HUES48 (cell line): ENCODE results near the gene C2CD5.
A peak's percentile ranks its signal among the peaks of the same experiment; 100 is the strongest.

Source experiments
- H3K27ac ChIP-seq: one replicate; pipeline ENCODE4 v1.7.0; 2013; ENCODE audit warnings: low read depth, low read length, inconsistent platforms
- H3K27me3 ChIP-seq: 2 replicates; pipeline ENCODE4 v1.6.1; 2013; ENCODE audit warnings: mild to moderate bottlenecking, low read length; ENCODE audit not compliant: control insufficient read depth, insufficient read depth
- H3K36me3 ChIP-seq: 2 replicates; pipeline ENCODE4 v1.6.1; 2013; ENCODE audit warnings: low read length; ENCODE audit not compliant: control insufficient read depth, insufficient read depth
- H3K4me1 ChIP-seq: 2 replicates; pipeline ENCODE4 v1.6.1; 2013; ENCODE audit warnings: mild to moderate bottlenecking, low read length; ENCODE audit not compliant: control insufficient read depth, insufficient read depth
- H3K4me3 ChIP-seq: 2 replicates; pipeline ENCODE4 v1.5.1; 2013; ENCODE audit warnings: mild to moderate bottlenecking, low read depth, low read length
- H3K9ac ChIP-seq: 2 replicates; pipeline ENCODE4 v1.6.1; 2013; ENCODE audit warnings: mild to moderate bottlenecking, low read depth, low read length, moderate library complexity
- H3K9me3 ChIP-seq: 2 replicates; pipeline ENCODE4 v1.6.1; 2013; ENCODE audit warnings: low read length; ENCODE audit not compliant: control insufficient read depth, insufficient read depth

The C2CD5 gene, protein sequence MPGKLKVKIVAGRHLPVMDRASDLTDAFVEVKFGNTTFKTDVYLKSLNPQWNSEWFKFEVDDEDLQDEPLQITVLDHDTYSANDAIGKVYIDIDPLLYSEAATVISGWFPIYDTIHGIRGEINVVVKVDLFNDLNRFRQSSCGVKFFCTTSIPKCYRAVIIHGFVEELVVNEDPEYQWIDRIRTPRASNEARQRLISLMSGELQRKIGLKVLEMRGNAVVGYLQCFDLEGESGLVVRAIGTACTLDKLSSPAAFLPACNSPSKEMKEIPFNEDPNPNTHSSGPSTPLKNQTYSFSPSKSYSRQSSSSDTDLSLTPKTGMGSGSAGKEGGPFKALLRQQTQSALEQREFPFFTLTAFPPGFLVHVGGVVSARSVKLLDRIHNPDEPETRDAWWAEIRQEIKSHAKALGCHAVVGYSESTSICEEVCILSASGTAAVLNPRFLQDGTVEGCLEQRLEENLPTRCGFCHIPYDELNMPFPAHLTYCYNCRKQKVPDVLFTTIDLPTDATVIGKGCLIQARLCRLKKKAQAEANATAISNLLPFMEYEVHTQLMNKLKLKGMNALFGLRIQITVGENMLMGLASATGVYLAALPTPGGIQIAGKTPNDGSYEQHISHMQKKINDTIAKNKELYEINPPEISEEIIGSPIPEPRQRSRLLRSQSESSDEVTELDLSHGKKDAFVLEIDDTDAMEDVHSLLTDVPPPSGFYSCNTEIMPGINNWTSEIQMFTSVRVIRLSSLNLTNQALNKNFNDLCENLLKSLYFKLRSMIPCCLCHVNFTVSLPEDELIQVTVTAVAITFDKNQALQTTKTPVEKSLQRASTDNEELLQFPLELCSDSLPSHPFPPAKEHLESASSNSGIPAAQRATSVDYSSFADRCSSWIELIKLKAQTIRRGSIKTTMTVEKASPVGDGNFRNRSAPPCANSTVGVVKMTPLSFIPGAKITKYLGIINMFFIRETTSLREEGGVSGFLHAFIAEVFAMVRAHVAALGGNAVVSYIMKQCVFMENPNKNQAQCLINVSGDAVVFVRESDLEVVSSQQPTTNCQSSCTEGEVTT

DNA sequence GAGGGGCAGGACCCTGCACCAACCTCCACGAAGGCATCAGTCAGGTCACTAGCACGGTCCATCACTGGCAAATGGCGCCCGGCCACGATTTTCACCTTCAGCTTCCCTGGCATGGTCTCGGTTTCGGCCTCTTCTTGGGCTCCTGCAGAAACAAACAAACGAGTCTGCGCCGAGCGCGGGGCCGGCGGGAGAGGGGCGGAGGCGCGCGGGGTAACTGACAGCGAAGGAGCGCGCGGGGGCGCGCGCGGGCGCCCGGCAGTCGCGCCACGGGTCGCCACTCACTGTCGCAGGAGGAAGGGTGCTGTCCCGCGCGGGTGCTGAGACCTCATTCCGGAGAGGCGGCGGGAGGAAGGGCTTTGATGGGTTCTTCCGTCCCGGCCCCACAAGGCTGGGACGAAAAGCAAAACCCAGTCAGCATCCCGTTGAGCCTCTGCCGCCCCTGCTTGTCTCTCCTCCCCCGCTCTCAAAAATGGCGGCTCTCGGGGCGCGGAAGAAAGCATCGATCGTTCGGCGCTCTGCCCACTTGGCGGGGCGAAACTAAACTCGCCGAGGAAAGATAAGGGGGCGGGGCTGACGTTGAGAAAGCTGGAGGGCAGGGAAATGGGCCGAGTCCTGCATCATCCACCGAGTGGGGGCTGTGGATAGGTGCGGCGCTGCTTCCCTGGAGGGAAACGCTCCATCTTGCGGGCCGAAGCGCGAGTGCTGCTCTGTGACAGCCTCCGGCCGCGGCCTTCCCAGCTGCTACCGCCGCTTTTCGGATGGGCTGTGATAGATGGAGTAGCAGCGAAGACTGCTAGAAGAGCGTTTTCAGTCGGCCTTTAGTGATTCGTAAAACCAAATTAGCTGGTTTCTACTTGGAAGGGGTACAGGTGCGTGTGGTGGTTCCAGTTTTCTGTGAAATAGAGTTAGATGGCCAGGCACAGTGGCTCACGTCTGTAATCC is at the start of gene C2CD5:
Gene C2CD5, minus strand, starts transcription at position 505 of the 942 bp plus-strand sequence. Its CDS starts 392 bp downstream, at position 113.
- Histone ChIP-seq H3K9ac (peak within 1 kb of the TSS; percentile 81), H3K4me1 (peaks cover 12% of the 10 kb centered on the region), H3K9me3 (no peaks in the 10 kb centered on the region), H3K36me3 (no peaks in the 10 kb centered on the region; the same call in 1 of the 2 replicates), H3K27me3 (no peaks in the 10 kb centered on the region), H3K27ac (peak within 1 kb of the TSS; percentile 96), H3K4me3 (peak within 1 kb of the TSS; percentile 90)

DNA sequence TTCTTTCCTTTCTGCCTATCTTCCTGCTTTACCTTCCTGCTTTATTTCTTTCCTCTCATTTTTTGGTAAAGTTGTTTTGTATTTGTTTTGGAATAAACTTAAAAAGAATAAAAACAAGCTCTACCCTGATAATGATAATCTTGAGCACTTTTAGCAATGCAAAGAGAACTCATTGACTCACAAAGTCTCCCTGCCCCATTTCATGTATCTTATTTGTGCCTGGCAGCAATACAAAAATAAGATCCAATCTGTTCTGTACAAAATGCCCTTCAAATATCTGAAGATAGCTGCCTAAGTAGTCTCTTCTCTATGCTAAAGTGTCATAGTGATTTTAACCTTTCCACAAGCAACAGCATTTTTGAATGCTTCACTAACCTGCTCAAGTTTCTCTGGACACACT is 49.5 kb upstream of the C2CD5 start:
- Histone ChIP-seq H3K27ac (no peak overlapping the region), H3K9ac (no peak overlapping the region), H3K4me3 (no peak overlapping the region), H3K27me3 (no peaks in the 10 kb centered on the region), H3K9me3 (no peaks in the 10 kb centered on the region), H3K4me1 (no peaks in the 10 kb centered on the region; the same call in 1 of the 2 replicates), H3K36me3 (no peaks in the 10 kb centered on the region)

DNA sequence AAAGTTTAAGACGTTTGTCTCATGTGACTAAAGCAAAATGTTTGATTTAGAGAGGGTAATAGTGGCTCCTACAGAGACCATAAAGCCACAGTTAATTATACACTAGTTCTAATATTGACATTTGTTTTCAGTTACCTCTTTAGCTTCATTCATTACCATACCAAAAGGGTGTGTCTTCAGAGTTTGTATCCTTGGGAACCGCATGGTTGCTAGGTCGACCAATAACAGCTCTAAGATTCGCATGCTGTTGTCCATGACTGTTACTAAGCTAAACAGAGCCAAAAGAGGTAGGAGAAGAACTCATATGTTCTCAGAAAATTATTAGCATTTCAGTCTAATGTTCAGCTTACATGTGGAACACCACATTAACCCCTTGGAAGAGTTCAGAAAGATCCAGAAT is 44.5 kb upstream of the C2CD5 start:
- no peaks in the 10 kb centered on the region for H3K27me3 ChIP-seq
- no peaks in the 10 kb centered on the region; the same call in 1 of the 2 replicates for H3K4me1 ChIP-seq
- H3K27ac ChIP-seq: no peak overlapping the region
- H3K9me3 ChIP-seq: no peaks in the 10 kb centered on the region
- no peak overlapping the region for H3K9ac ChIP-seq
- H3K36me3 ChIP-seq: no peaks in the 10 kb centered on the region
- no peak overlapping the region for H3K4me3 ChIP-seq

DNA sequence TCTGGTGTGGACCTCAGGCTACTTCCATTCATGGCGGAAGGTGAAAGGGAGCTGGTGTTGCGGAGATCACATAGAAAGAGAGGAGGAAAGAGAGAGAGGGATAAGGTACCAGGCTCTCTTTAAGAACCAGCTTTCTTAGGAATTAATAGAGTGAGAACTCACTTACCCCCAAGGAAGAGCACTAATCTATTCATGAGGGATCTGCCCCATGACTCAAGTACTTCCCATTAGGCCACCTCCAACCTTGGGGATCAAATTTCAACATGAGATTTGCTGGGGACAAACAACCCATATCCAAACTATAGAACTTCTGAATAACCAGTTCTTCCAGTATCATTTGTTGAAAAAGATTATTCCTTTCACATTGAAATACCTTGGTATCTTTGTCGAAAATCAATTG is 34.0 kb upstream of the C2CD5 start:
- no peak overlapping the region for H3K27ac ChIP-seq
- no peak overlapping the region for H3K4me3 ChIP-seq
- H3K36me3 ChIP-seq: no peaks in the 10 kb centered on the region

DNA sequence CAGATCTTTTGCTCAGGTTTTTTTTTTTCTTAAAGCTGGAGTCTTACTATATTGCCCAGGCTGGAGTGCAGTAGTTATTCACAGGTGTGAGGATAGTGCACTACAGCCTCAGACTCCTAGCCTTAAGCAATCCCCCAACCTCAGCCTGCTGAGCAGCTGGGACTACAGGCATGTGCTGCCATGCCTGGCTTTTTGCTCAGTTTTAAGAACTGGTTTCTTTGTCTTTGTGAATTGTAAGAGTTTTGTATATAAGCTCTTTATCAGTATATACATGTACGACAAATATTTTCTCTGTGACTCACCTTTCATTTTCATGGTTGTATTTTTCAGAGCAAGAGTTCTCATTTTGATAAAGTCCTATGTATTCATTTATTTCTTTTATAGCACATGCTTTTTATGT is 33.3 kb upstream of the C2CD5 start:
- H3K9me3 ChIP-seq: no peaks in the 10 kb centered on the region
- H3K27ac ChIP-seq: no peak overlapping the region
- H3K27me3 ChIP-seq: no peaks in the 10 kb centered on the region
- H3K4me1 ChIP-seq: no peaks in the 10 kb centered on the region
- no peak overlapping the region for H3K4me3 ChIP-seq
- H3K36me3 ChIP-seq: no peaks in the 10 kb centered on the region
- no peak overlapping the region for H3K9ac ChIP-seq

More for the DNA sequence above, 34.0 kb upstream of the C2CD5 start:
- no peaks in the 10 kb centered on the region for H3K4me1 ChIP-seq
- no peak overlapping the region for H3K9ac ChIP-seq
- no peaks in the 10 kb centered on the region for H3K9me3 ChIP-seq
- no peaks in the 10 kb centered on the region for H3K27me3 ChIP-seq

DNA sequence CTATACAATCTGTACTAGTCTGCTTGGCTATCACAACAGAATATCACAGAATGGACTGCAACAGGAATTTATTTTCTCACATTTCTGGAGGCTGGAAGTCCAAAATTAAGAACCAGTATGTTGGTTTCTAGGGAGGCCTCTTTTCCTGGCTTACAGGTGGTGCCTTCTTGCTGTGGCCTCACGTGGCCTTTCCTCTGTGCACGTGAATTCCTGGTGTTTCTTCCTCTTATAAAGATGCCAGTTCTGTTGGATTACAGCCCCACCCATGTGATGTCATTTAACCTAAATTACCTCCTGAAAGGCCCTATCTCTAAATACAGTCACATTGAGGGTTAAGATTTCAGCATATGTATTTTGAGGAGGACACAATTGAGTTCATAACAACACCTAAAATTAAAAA is 32.1 kb upstream of the C2CD5 start:
- Histone ChIP-seq H3K27ac (no peak overlapping the region), H3K36me3 (no peaks in the 10 kb centered on the region), H3K9me3 (no peaks in the 10 kb centered on the region), H3K9ac (no peak overlapping the region), H3K4me1 (no peaks in the 10 kb centered on the region), H3K4me3 (no peak overlapping the region), H3K27me3 (no peaks in the 10 kb centered on the region)

DNA sequence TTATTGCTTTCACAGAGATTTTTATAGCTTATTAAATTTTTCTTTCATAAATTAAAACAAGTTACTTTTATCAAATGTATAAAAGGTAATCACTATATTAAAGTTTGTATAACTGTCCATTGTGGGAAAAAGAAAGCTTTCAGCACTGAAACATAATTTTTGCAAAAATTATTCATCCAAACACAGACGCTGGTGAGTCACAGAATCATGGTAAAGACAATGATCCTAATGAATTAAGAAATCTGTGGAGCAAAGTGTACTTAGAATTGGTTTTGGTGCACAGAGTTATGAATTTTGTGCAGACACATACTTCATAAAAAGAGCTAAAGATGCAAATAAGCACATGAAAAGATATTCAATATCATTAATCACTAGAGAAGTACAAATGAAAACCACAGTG is 31.7 kb upstream of the C2CD5 start:
- Histone ChIP-seq H3K36me3 (no peaks in the 10 kb centered on the region), H3K27me3 (no peaks in the 10 kb centered on the region), H3K27ac (no peak overlapping the region), H3K9me3 (no peaks in the 10 kb centered on the region), H3K4me3 (no peak overlapping the region), H3K9ac (no peak overlapping the region), H3K4me1 (no peaks in the 10 kb centered on the region)

DNA sequence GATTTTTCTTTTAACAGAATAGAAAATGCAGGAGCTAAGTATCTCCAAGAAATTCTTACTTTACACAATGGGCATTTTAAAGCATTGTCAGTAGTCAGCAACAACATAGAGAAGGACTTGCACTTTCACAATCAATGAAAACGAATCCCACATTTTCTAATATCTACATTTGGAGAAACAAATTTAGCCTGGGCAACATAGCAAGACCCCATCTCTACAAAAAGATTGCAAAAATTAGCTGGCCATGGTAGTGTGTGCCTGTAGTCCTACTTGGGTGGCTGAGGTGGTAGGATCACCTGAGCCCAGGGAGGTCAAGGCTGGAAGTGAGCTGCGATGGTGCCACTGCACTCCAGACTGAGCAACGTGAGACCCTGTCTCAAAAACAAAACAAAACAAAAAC is 30.6 kb upstream of the C2CD5 start:
- Histone ChIP-seq H3K27ac (no peak overlapping the region), H3K4me3 (no peak overlapping the region), H3K9me3 (no peaks in the 10 kb centered on the region), H3K27me3 (no peaks in the 10 kb centered on the region), H3K36me3 (no peaks in the 10 kb centered on the region), H3K9ac (no peak overlapping the region), H3K4me1 (no peaks in the 10 kb centered on the region)

DNA sequence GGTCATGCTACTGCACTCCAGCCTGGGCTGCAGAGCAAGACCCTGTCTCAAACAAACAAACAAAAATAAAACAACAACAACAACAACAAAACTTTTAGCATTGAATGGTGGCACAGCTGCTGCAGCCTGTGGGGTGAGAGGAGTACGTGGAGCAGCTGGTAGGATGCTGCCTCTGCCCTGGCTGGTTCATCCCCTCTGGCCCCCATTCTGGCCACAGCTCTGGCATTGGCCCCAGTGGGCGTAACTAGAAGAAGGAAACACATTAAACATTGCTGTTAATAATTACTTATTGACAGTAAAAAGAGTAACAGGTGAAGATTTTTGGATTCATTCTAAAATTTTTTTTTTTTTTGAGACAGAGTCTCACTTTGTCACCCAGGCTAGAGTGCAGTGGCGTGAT is 28.8 kb upstream of the C2CD5 start:
- no peak overlapping the region for H3K27ac ChIP-seq
- H3K36me3 ChIP-seq: no peaks in the 10 kb centered on the region
- H3K9me3 ChIP-seq: no peaks in the 10 kb centered on the region; the same call in 1 of the 2 replicates
- H3K9ac ChIP-seq: no peak overlapping the region
- H3K27me3 ChIP-seq: no peaks in the 10 kb centered on the region
- H3K4me3 ChIP-seq: no peak overlapping the region
- H3K4me1 ChIP-seq: no peaks in the 10 kb centered on the region

DNA sequence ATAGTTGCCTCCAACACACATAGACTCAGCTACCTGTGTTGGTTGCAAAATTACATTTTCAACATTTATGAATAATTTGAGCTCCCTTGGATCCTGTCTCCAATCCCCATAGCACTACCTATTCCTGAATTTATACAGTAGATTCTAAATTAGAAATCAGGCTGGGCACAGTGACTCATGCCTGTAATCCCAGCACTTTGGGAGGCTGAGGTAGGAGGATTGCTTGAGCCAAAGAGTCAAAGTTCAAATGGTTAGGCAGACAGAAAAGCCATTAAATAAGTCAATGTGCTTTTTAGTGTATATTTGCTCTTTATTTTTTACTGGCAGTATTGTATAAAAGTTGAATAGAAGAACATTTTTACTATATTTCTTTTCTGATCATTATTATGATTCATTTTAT is 24.9 kb upstream of the C2CD5 start:
- Histone ChIP-seq H3K4me1 (no peaks in the 10 kb centered on the region), H3K27ac (no peak overlapping the region), H3K27me3 (no peaks in the 10 kb centered on the region), H3K9me3 (peaks cover 3% of the 10 kb centered on the region; the same call in 1 of the 2 replicates), H3K9ac (no peak overlapping the region), H3K36me3 (no peaks in the 10 kb centered on the region), H3K4me3 (no peak overlapping the region)
